ENCODE measurements around the gene CFAP46.
"Not testable (repeated sequence)": the region's sequence is repeated elsewhere in the genome, so short reads cannot be mapped to it uniquely, and the experiment has no call there.

Gene CFAP46

GRCh38 chr10:132846631-132847415, 95.5 kb downstream of the CFAP46 start:
- no peak for DNase-seq (ENCODE audit: low read depth in 4 of 4, low spot score in 1 of 4)

- DNase-seq (ENCODE audit: low read depth in 4 of 4, low spot score in 1 of 4): no peak
These were observed 96.4 kb downstream of the CFAP46 start for GRCh38 chr10:132845780-132846595.

GRCh38 chr10:132845041-132845551, 97.3 kb downstream of the CFAP46 start:
- no peak for DNase-seq (ENCODE audit: low read depth in 4 of 4, low spot score in 1 of 4)

GRCh38 chr10:132844069-132844809, 98.1 kb downstream of the CFAP46 start:
- DNase-seq (ENCODE audit: low read depth in 4 of 4, low spot score in 1 of 4): no peak

- DNase-seq (ENCODE audit: low read depth in 4 of 4, low spot score in 1 of 4): not testable (repeated sequence)
These were observed 99.1 kb downstream of the CFAP46 start for GRCh38 chr10:132843276-132843675.

- DNase-seq (ENCODE audit: low read depth in 4 of 4, low spot score in 1 of 4): no peak
These were observed 100.0 kb downstream of the CFAP46 start for GRCh38 chr10:132842397-132842796.

GRCh38 chr10:132841615-132841975, 100.8 kb downstream of the CFAP46 start:
- DNase-seq (ENCODE audit: low read depth in 4 of 4, low spot score in 1 of 4): no peak

GRCh38 chr10:132840698-132841614, 101.4 kb downstream of the CFAP46 start:
- no peak for DNase-seq (ENCODE audit: low read depth in 4 of 4, low spot score in 1 of 4)

GRCh38 chr10:132839061-132839460, 103.3 kb downstream of the CFAP46 start:
- no peak for DNase-seq (ENCODE audit: low read depth in 4 of 4, low spot score in 1 of 4)

GRCh38 chr10:132838346-132838970, 103.9 kb downstream of the CFAP46 start:
- no peak for DNase-seq (ENCODE audit: low read depth in 4 of 4, low spot score in 1 of 4)

GRCh38 chr10:132837905-132838304, 104.5 kb downstream of the CFAP46 start:
- no peak for DNase-seq (ENCODE audit: low read depth in 4 of 4, low spot score in 1 of 4)

GRCh38 chr10:132836832-132837540, 105.4 kb downstream of the CFAP46 start:
- DNase-seq (ENCODE audit: low read depth in 4 of 4, low spot score in 1 of 4): peak in 3 of 4 experiments; percentile 10 to 21 (median 18)

- no peak for DNase-seq (ENCODE audit: low read depth in 4 of 4, low spot score in 1 of 4)
These were observed 106.0 kb downstream of the CFAP46 start for GRCh38 chr10:132836248-132836831.

GRCh38 chr10:132835848-132836233, 106.5 kb downstream of the CFAP46 start:
- DNase-seq (ENCODE audit: low read depth in 4 of 4, low spot score in 1 of 4): no peak

GRCh38 chr10:132834891-132835847, 107.2 kb downstream of the CFAP46 start:
- DNase-seq (ENCODE audit: low read depth in 4 of 4, low spot score in 1 of 4): no peak

GRCh38 chr10:132834311-132834761, 108.0 kb downstream of the CFAP46 start:
- DNase-seq (ENCODE audit: low read depth in 4 of 4, low spot score in 1 of 4): no peak

GRCh38 chr10:132833421-132834111, 108.8 kb downstream of the CFAP46 start:
- no peak for DNase-seq (ENCODE audit: low read depth in 4 of 4, low spot score in 1 of 4)

All from stimulated activated CD4-positive, alpha-beta T cell treated with anti-CD3 and anti-CD28 coated beads, Interleukin-1b, Interleukin-23, amount 100 ng/mL, for 24 hours (primary cell).